HCT116 (cell line): ENCODE results near the gene HMCN2. TPM values are rescaled to one million over a fixed set of nuclear protein-coding genes. Genes with fewer than 3 reads are reported as not detected.

ENCODE experiments used
- ATAC-seq: fragments of 200-7000 bp; cut with Tn5 transposase; 2 replicates; pipeline ENCODE4 v1.9.1; 2020; ENCODE audit warnings: mild to moderate bottlenecking, moderate library complexity
- Bru-seq: library from RNA; stranded (reverse); fragments of 400-500 nt; gene quantifications from one replicate; lab custom pipeline; 2021; lab: Mats Ljungman, UMichigan
- BruChase-seq, 2 experiments: library from RNA; stranded (reverse); fragments of 400-500 nt; gene quantifications; one replicate each; lab custom pipeline; 2021; lab: Mats Ljungman, UMichigan
- BruUV-seq: library from RNA; stranded (reverse); fragments of 400-500 nt; replicated peaks from 2 replicates; lab custom pipeline; 2021; lab: Mats Ljungman, UMichigan
- CTCF ChIA-PET: fragments of 300-600 bp; sonication (Branson Sonifier 250); formaldehyde crosslinking; loops from one replicate; lab custom pipeline; 2021; ENCODE audit warnings: antibody characterized with exemption; lab: Charles Lee
- POLR2A ChIA-PET: fragments of 300-600, 350-600 bp; sonication (Branson Sonifier 250); formaldehyde crosslinking; loops from one replicate; lab custom pipeline; 2021; ENCODE audit warnings: antibody characterized with exemption; lab: Charles Lee
- RAD21 ChIA-PET, 2 experiments: fragments of 300-600 bp; sonication (Branson Sonifier 250); formaldehyde crosslinking; loops; one replicate each; lab custom pipeline; 2023; ENCODE audit warnings: low total read pairs in 2 of 2; ENCODE audit not compliant: uncharacterized antibody in 2 of 2, unreplicated experiment in 2 of 2, low non-redundant PET in 1 of 2; lab: Charles Lee
- DNase-seq: peaks from one replicate; pipeline ENCODE4 v3.0.0-alpha.2; 2010; ENCODE audit warnings: low read depth, low spot score
- H2AFZ ChIP-seq: fragments of 200-600 bp; shearing (Covaris generic), sonication (generic); 2 replicates; pipeline ENCODE4 v1.6.1; 2017; ENCODE audit warnings: low read depth, mixed run types, mixed read lengths, antibody characterized with exemption, low read length; ENCODE audit not compliant: poor library complexity, severe bottlenecking
- H3K27ac ChIP-seq: 2 replicates; pipeline ENCODE4 v1.5.1; 2012; ENCODE audit warnings: low read depth, low read length
- H3K27me3 ChIP-seq: fragments of 200-600 bp; sonication (generic); 2 replicates; pipeline ENCODE4 v1.6.1; 2016; ENCODE audit warnings: mixed run types, low read length, mixed read lengths; ENCODE audit not compliant: insufficient read depth
- H3K36me3 ChIP-seq, 2 experiments: fragments of 200-500 bp in 1 of 2; fragments of 200-600 bp in 1 of 2; sonication (Bioruptor generic) in 1 of 2; sonication (generic) in 1 of 2; 2 replicates each; pipeline versions ENCODE4 v1.5.1 to v1.6.1; 2014 to 2016; ENCODE audit warnings: low read length in 2 of 2, inconsistent platforms in 1 of 2, mixed read lengths in 1 of 2, mixed run types in 1 of 2; ENCODE audit not compliant: insufficient read depth in 2 of 2, control insufficient read depth in 1 of 2
- H3K4me1 ChIP-seq, 2 experiments: fragments of 200-600 bp in 1 of 2; sonication (generic) in 1 of 2; 2 replicates each; pipeline versions ENCODE4 v1.5.1 to v1.6.1; 2012 to 2017; ENCODE audit warnings: low read length in 2 of 2, inconsistent platforms in 1 of 2, mild to moderate bottlenecking in 1 of 2, mixed read lengths in 1 of 2, mixed run types in 1 of 2, moderate library complexity in 1 of 2; ENCODE audit not compliant: insufficient read depth in 2 of 2, control insufficient read depth in 1 of 2
- H3K4me2 ChIP-seq: fragments of 200-600 bp; sonication (generic); 2 replicates; pipeline ENCODE4 v1.6.1; 2017; ENCODE audit warnings: mixed run types, low read length, mixed read lengths
- H3K4me3 ChIP-seq, 2 experiments: fragments of 200-600 bp in 1 of 2; sonication (generic) in 1 of 2; replicated peaks in 1 of 2; 2 replicates each; pipeline ENCODE4 v1.5.1; 2011 to 2016; ENCODE audit warnings: low read length in 2 of 2, control low read depth in 1 of 2, low read depth in 1 of 2, mild to moderate bottlenecking in 1 of 2, mixed read lengths in 1 of 2, mixed run types in 1 of 2
- H3K79me2 ChIP-seq: fragments of 200-600 bp; sonication (generic); 2 replicates; pipeline ENCODE4 v1.6.1; 2017; ENCODE audit warnings: mild to moderate bottlenecking, mixed run types, low read length, moderate library complexity, mixed read lengths; ENCODE audit not compliant: insufficient read depth
- H3K9ac ChIP-seq: fragments of 200-600 bp; sonication (generic); 2 replicates; pipeline ENCODE4 v1.6.1; 2016; ENCODE audit warnings: low read length, mixed read lengths
- H3K9me2 ChIP-seq: fragments of 200-600 bp; sonication (generic), shearing (Covaris generic); 2 replicates; pipeline ENCODE4 v1.6.1; 2017; ENCODE audit warnings: mixed run types, mild to moderate bottlenecking, moderate library complexity; ENCODE audit not compliant: insufficient read depth
- H3K9me3 ChIP-seq, 2 experiments: fragments of 200-500 bp in 1 of 2; fragments of 200-600 bp in 1 of 2; sonication (Bioruptor generic) in 1 of 2; sonication (generic) in 1 of 2; 2 replicates each; pipeline ENCODE4 v1.6.1; 2014 to 2017; ENCODE audit warnings: low read length in 2 of 2, mixed read lengths in 2 of 2, inconsistent platforms in 1 of 2, low read depth in 1 of 2, mild to moderate bottlenecking in 1 of 2, mixed run types in 1 of 2, moderate library complexity in 1 of 2; ENCODE audit not compliant: control insufficient read depth in 1 of 2, insufficient read depth in 1 of 2
- H4K20me1 ChIP-seq: fragments of 200-600 bp; sonication (generic), shearing (Covaris generic); 2 replicates; pipeline ENCODE4 v1.6.1; 2017; ENCODE audit warnings: mixed run types, mild to moderate bottlenecking, moderate library complexity; ENCODE audit not compliant: insufficient read depth
- FOSL1 ChIP-seq: IDR thresholded peaks from 2 replicates; pipeline ENCODE4 v1.6.1; 2012; ENCODE audit warnings: low read depth
- POLR2A ChIP-seq: IDR thresholded peaks from 2 replicates; pipeline ENCODE4 v1.7.0; 2011; ENCODE audit warnings: borderline replicate concordance; ENCODE audit not compliant: insufficient read depth, insufficient read length; ENCODE audit errors: extremely low read depth
- SP1 ChIP-seq: IDR thresholded peaks from 2 replicates; pipeline ENCODE4 v1.6.1; 2012; ENCODE audit warnings: low read depth
- ZNF274 ChIP-seq: fragments of 200-500 bp; sonication (Bioruptor generic); IDR thresholded peaks from 2 replicates; pipeline ENCODE4 v1.6.1; 2014; ENCODE audit warnings: mild to moderate bottlenecking, low read depth, low read length, inconsistent platforms
- intact Hi-C: fragments of 100-400 bp; cut with micrococcal nuclease; formaldehyde crosslinking; loops from 2 replicates; pipeline ENCODE4 v1.10.0; 2022
- long read RNA-seq: library from polyadenylated mRNA; unstranded; transcript quantifications from one replicate; pipeline ENCODE4 v2.0.0, GENCODE V29; 2021; ENCODE audit not compliant: unreplicated experiment
- polyA plus RNA-seq: library from polyadenylated mRNA; unstranded; fragments of >200 nt; gene quantifications from 2 replicates; pipeline ENCODE4 v1.2.1, GENCODE V29; 2012; ENCODE audit warnings: missing spikeins
- total RNA-seq: library from RNA; stranded (reverse); gene quantifications from one replicate; pipeline ENCODE4 v1.2.1, GENCODE V29; 2021; ENCODE audit not compliant: unreplicated experiment
- TF ChIP-seq, protein P1 (sequence below): IDR thresholded peaks from 2 replicates; pipeline ENCODE4 v1.6.1; 2011; ENCODE audit warnings: mild to moderate bottlenecking, low read length, moderate library complexity; ENCODE audit not compliant: insufficient replicate concordance; ENCODE audit errors: extremely low read depth
- TF ChIP-seq, protein P2 (sequence below): IDR thresholded peaks from 2 replicates; pipeline ENCODE4 v1.6.1; 2012; ENCODE audit warnings: low read depth

The HMCN2 gene, protein sequence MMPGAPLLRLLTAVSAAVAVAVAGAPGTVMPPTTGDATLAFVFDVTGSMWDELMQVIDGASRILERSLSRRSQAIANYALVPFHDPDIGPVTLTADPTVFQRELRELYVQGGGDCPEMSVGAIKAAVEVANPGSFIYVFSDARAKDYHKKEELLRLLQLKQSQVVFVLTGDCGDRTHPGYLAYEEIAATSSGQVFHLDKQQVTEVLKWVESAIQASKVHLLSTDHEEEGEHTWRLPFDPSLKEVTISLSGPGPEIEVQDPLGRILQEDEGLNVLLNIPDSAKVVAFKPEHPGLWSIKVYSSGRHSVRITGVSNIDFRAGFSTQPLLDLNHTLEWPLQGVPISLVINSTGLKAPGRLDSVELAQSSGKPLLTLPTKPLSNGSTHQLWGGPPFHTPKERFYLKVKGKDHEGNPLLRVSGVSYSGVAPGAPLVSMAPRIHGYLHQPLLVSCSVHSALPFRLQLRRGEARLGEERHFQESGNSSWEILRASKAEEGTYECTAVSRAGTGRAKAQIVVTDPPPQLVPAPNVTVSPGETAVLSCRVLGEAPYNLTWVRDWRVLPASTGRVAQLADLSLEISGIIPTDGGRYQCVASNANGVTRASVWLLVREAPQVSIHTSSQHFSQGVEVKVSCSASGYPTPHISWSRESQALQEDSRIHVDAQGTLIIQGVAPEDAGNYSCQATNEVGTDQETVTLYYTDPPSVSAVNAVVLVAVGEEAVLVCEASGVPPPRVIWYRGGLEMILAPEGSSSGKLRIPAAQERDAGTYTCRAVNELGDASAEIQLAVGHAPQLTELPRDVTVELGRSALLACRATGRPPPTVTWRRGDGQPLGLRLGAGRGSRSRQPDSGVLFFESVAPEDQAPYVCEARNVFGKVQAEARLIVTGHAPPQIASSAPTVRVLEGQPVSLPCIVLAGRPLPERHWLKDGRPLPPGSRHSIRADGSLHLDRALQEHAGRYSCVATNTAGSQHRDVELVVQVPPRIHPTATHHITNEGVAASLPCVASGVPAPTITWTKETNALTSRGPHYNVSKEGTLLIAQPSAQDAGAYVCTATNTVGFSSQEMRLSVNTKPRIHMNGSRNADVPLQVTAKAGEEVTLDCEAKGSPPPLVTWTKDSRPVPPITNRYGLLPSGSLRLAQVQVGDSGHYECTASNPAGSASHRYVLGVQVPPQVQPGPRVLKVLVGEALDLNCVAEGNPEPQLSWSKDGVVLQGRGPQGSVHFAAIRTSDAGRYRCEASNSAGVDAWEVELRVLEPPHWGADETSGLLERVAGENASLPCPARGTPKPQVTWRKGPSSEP (N-terminal part only)
- total RNA-seq = 0.22 TPM
- 0.20 and 0.55 TPM in 2 replicates for polyA plus RNA-seq
- Bru-seq, nascent RNA = percentile 6 among the genes with signal in this experiment
- BruChase-seq, experiment 1, labeled RNA remaining after a 6-hour chase = percentile 10 among the genes with signal in this experiment
- percentile 13 among the genes with signal in this experiment for BruChase-seq, experiment 2, labeled RNA remaining after a 2-hour chase
- long read RNA-seq, partial matches to known transcripts = 0 of 1 reads
- long read RNA-seq, other reads (novel, unspliced or antisense) = 1 of 1 reads

GRCh38 chr9:130265431-130266235 lies at the start of gene HMCN2:
HMCN2 (plus strand) TSS chr9:130265760; CDS start chr9:130265879, 119 bp downstream.
- no peak for DNase-seq

More at GRCh38 chr9:130265431-130266235, at the start of gene HMCN2:
- Histone ChIP-seq H3K9ac (no peak within 1 kb of the TSS), H3K27ac (no peak within 1 kb of the TSS), H3K4me1 (peaks cover 4 to 9% of the 10 kb centered on the region in 2 experiments; a peak in 3 of 4 replicates), H3K9me3 (no peaks in the 10 kb centered on the region), H3K36me3 (no peaks in the 10 kb centered on the region), H3K27me3 (peaks cover 10% of the 10 kb centered on the region; the same call in 1 of the 2 replicates), H3K4me2 (no peak within 1 kb of the TSS)
- RAD21 ChIA-PET = interaction anchor here in 1 of 2 experiments (0.6 kb wide), 1 partner anchor 75 kb away, joined by 3 read pairs; no protein-coding TSS in a partner anchor
- POLR2A ChIA-PET = no interaction called here
- ATAC-seq = no peak
- CTCF ChIA-PET = no interaction called here
- BruUV-seq = no TSS peak
- TF ChIP-seq, protein P1, sequence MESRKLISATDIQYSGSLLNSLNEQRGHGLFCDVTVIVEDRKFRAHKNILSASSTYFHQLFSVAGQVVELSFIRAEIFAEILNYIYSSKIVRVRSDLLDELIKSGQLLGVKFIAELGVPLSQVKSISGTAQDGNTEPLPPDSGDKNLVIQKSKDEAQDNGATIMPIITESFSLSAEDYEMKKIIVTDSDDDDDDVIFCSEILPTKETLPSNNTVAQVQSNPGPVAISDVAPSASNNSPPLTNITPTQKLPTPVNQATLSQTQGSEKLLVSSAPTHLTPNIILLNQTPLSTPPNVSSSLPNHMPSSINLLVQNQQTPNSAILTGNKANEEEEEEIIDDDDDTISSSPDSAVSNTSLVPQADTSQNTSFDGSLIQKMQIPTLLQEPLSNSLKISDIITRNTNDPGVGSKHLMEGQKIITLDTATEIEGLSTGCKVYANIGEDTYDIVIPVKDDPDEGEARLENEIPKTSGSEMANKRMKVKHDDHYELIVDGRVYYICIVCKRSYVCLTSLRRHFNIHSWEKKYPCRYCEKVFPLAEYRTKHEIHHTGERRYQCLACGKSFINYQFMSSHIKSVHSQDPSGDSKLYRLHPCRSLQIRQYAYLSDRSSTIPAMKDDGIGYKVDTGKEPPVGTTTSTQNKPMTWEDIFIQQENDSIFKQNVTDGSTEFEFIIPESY = no peak
- TF ChIP-seq, protein P2, sequence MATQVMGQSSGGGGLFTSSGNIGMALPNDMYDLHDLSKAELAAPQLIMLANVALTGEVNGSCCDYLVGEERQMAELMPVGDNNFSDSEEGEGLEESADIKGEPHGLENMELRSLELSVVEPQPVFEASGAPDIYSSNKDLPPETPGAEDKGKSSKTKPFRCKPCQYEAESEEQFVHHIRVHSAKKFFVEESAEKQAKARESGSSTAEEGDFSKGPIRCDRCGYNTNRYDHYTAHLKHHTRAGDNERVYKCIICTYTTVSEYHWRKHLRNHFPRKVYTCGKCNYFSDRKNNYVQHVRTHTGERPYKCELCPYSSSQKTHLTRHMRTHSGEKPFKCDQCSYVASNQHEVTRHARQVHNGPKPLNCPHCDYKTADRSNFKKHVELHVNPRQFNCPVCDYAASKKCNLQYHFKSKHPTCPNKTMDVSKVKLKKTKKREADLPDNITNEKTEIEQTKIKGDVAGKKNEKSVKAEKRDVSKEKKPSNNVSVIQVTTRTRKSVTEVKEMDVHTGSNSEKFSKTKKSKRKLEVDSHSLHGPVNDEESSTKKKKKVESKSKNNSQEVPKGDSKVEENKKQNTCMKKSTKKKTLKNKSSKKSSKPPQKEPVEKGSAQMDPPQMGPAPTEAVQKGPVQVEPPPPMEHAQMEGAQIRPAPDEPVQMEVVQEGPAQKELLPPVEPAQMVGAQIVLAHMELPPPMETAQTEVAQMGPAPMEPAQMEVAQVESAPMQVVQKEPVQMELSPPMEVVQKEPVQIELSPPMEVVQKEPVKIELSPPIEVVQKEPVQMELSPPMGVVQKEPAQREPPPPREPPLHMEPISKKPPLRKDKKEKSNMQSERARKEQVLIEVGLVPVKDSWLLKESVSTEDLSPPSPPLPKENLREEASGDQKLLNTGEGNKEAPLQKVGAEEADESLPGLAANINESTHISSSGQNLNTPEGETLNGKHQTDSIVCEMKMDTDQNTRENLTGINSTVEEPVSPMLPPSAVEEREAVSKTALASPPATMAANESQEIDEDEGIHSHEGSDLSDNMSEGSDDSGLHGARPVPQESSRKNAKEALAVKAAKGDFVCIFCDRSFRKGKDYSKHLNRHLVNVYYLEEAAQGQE = no peak
- TF ChIP-seq SP1 (no peak), ZNF274 (no peak), FOSL1 (no peak), POLR2A (no peak)
- TF ChIP-seq, all 23 proteins: peak for 0
- Histone ChIP-seq H3K79me2 (no peaks in the 10 kb centered on the region), H3K9me2 (no peaks in the 10 kb centered on the region), H2AFZ (no peak within 1 kb of the TSS), H3K4me3 (no peak within 1 kb of the TSS), H4K20me1 (no peaks in the 10 kb centered on the region)
- intact Hi-C loops = no loop called here
